ENCODE data around the gene ST6GALNAC4.
A peak's percentile ranks its signal among the peaks of the same experiment; 100 is the strongest.

Gene ST6GALNAC4

DNA sequence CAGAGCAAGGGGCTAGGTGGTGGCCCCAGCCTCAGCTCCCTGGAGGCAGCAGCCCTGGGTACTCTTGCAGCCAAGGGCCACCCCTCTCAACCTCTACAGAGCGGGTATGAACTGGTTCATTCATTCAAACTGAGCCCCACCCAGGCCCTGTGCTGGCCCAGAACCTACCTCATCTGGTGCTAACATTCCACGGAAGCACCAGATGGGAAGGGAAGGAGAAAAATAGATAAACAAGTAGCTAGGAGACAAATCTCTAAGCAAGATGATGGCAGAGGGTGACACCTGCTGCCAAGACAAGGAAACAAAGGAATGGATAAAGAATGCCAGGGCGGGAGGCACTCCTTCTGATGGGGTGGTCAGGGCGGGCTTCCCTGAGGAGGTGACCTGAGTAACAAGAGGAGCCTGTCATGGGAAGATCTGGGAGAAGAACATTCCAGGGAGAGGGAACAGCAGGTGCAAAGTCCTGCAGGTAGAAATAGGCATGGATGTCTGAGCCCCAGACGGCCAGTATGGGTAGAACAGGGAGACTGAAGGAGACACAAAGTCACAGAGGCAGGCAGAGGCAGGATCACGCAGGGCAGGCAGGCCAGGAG, 6.1 kb downstream of the ST6GALNAC4 start:
- no peak for DNase-seq

DNA sequence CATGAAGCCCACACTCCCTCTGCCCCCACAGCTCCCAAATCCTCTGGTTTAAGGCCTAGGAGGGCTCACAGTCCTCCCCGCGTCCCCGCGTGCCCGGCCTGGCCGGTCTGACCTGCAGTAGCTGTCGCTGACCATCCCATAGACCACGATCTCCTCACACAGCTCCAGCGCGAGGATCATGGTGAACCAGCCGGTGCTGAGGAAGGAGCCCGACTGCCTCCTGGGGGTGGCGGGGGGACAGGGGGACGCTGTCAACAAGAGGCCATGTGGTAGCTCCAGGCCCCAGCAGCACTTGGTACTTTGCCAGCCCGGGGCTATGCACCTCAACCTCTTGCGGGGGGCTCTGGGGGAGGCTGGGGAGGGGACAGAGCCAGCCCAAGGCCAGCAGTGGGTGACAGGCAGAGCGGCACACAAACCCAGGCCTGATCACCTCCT, 7.0 kb downstream of the ST6GALNAC4 start:
- DNase-seq = no peak

DNA sequence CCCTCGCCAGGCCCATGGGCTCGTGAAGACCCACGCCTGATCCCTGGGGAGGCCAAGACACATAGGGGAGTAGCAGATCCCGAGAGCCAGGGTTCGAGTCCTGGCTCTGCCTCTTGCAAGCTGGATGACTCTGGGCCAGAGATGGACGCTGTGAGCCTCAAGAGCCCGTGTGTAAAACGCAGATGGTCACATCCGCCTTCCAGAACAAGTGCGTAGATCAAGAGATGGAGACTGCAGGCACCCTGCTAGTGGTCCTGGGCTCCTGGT, 8.2 kb downstream of the ST6GALNAC4 start:
- DNase-seq = no peak

DNA sequence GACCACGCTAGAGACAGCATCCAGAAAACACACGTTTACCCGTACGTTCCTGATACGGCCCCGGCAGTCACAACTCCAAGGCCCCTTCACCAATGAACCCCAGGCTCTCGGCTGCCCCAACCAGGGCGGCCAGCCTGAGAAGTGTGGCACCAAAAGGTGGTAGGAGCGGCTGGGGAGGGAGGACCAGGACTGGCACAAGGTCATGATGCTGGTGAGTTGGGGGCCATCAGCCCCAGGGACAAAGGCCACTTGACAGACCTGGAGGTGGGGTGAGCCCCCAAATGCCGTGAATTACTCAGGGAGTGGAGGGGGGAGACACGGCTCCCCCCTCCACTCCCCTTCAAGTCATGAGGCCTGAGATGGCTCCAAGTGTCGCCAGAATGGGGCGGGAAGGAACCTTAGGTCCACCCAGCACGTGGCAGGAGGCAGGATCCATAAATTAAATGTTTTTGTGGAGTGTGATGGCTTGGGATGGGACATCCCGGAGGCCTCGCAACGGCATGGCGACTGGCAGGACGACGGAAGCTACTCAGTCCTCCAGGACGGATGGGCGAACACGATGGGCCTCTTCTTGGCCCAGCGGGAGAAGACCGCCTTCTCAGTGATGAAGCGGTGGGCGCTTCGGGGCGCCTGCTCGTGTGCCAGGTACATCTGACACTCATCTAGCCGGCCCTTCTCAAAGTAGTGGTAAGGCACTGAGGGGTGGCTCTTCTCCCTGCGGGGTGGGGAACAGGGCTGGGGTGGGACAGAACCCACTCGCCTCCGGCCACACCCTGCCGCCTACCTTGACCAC, 8.8 kb downstream of the ST6GALNAC4 start:
- no peak for DNase-seq

DNA sequence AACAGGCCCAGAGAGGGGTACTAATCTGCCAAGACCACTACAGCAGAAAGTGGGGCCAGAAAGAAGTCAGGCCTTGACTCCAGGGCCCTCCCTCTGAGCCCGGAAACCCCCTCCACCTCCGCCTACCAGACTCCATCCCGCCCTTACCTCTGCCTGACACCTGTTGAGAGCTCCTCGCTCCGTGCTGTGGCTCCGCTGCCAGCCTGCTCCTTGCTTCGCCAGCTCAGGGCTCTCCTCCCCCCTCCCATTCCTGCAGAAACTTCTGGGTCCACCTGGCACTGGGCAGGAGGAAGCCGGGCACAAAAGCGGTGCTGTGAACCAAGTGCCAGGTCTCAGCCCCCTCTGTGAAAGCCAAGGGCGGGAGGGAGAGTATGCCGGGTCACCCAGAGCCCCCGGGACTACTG, 11.1 kb downstream of the ST6GALNAC4 start:
- DNase-seq = peak; percentile 76

DNA sequence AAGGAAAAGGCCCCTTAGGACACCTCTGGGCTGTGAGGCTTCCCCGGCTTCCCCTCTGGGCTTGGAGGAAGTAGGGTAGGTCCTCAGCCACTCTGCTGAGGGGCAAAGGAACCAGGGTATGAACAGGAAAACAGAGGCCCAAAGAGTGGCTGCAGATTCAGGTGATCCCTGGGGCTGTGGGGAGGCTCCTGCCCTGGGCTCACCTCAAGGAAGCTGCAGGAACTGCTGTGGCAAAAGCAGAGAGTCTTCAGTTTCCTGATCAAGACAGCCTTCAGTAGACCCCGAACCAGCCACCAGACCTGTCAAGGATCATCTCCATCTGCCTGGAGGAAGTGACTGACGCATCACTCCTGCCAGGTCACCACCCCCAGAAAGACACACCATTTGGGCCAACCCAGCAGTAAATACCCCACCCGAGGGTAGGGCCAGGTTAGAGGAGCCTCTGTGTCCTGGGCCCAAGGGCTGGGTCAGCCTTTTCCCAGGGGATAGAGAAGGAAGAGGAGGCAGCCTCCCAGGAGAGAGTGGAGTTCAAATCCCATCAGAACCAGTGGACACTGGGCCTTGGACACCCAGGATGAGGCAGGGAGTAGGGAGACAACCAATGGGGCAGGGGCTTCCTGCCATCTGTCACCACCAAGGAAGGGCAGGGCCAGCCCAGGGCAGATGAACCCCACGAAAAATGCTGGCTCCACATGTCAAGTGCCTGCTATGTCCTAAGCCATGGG, 11.7 kb downstream of the ST6GALNAC4 start:
- DNase-seq = peak; percentile 73

DNA sequence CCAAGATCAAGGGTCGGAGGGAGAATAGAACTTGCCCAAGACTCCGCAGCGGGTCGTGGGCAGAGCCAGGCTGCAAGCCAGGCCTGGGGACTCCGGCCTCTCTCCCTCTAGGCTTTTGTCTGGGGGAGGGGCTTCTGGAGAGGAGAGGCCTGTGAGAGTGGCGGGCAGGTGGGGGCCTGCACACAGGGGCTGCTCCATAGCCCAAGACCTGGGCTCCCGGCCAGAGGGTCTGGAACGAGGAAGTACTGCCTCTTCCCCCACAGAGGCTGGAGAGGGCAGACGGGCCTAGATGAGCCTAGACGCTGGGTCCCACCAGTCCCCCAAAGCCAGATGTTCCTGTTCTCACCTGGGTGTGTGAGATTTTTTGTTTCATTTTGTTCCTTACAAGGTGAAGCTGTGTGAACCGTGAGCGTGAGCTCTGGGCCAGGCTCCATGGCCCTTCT, 12.3 kb downstream of the ST6GALNAC4 start:
- DNase-seq = no peak

DNA sequence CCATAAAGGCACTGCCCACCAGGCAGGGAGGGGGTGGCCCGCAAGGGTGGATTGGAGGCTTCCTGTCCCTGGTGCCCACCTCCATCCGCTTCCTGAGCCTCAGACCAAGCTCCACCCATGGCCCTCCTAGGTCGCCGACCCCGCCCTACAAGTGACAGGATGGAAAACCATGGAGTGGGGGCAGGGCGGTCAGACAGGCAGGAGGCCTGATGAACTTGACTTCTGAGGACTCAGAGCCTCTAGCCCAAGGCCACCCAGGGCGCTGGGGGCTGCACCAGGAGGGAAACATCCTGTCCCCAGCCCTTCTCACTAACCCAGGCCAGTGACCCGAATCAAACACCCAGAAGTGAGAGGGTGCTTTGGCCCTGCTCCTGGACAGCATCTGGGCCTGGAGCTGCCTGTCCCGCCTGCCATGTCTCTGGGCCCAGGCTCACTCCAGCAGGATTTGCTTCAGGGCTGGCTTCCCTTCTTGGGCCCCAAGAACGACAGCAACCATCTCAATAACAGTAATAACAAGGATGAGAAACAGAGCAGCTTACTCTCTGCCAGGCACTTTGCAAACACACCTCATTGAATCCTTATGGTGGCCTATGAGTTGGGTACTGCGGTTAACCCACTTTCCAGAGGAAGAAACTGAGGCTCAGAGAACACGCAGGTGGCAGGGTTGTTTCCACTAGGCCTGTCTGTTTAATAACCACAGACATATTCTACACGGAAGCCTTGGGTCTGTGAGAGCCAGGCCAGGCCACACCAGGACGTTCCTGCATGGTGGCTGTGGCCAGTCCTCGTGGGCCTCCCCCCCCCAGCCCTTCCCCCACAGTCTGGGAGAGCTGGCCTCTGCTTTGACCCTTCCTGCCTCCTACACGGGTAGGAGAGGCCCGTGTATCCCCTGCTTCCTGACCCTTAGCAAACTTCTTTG, 13.0 kb downstream of the ST6GALNAC4 start:
- DNase-seq = peak; percentile 75

DNA sequence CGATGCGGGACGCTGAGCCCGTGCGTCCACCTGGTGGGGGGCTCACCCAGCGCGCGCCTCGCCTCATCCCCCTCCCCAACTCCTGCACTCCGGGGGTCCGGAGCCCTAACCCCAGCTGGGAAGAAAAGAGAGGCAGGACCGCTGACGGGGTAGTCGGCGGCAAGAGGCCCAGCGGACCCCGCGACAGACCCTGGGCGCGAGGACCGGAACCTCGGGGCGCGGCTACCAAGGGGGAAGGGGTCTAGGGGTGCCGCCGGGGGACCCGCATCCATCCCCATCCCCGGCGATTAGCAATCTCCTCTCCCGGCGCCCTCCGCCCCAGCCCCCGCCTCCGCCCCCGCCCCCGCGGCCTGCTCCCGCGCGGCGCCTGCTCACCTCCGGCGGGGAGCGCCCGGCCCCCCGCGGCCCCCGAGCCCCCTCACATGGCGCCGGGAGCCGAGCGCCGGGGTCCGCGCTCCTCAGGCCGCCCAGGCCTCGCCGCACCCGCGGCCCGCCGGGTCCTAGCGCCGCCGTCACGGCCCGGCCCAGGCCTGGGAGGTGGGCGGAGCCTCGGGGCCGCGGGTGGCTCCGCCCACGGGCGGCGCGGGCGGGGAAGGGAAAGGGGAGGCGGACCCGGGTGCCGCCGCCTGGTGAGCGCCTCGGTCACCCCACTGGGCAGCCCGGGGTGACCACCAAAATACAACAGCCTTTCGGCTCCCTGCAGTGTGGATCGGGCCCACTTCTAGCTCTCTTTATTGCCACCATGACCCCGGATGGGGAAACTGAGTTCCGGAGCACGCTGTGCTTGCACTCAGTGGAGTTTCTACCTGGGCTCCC, 17.5 kb downstream of the ST6GALNAC4 start, which contains the start of gene ST6GALNAC6:
Gene ST6GALNAC6, minus strand, starts transcription at position 476 of the 816 bp plus-strand sequence. CDS start 1,622 bp downstream, outside the sequence.
- DNase-seq = peak; percentile 79

DNA sequence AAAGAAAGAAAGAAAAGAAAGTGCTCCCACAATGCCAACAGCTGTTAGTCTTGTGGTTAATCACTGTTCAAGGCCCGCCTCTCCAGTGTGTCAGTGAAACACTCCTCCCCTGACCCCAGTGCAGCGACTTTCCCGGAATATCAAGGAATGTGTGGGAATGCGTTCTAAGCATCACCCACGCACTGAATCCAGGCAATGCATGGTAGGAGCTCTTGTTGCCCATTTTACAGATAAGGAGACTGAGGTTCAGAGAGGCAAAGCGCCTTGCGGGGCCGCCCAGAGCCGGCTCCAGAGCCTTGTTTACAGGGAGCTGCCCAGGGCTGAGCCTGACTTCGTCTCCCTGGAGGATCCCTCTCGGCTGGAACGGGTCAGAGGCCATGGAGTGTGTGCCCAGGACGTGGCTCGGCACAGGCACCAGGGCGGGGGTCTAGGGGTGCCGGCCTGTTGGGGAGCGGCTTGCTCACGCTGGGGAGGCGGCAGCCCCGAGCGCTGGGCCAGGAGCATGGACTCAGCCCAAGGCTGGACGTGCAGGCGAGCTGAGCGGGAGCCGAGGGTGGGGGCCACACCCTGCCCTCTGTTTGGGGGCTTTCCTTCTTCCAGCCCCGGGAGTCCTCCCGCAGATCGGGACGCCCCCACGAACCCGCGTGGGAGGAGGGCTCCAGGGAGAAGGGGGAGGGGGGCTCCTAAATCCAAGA, 18.3 kb downstream of the ST6GALNAC4 start:
- peak; percentile 44 for DNase-seq

DNA sequence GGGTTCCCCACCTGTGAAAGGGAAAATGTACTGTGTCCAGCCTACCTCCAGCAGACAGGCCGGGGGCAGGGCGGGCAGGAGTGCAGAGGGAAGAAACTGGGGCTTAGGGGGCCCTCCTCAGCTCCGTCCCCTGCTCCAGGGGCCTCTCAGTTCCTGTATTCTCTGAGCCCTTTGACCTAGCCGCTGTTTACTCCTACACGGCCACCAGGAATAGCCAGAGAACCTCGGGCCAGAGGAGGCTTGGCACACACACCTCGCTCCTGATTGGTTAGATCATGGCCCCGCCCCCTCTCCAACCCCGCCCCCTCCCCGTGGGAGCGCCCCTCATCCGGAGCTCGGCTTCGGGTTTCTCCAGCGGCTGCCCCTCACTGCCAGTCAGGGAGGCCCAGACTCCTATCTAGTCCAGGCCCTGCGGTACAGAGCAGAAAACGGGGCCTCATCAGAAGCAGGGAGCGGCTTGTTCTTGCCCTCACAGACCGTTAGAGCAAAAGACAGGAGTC, 19.6 kb downstream of the ST6GALNAC4 start:
- no peak for DNase-seq

DNA sequence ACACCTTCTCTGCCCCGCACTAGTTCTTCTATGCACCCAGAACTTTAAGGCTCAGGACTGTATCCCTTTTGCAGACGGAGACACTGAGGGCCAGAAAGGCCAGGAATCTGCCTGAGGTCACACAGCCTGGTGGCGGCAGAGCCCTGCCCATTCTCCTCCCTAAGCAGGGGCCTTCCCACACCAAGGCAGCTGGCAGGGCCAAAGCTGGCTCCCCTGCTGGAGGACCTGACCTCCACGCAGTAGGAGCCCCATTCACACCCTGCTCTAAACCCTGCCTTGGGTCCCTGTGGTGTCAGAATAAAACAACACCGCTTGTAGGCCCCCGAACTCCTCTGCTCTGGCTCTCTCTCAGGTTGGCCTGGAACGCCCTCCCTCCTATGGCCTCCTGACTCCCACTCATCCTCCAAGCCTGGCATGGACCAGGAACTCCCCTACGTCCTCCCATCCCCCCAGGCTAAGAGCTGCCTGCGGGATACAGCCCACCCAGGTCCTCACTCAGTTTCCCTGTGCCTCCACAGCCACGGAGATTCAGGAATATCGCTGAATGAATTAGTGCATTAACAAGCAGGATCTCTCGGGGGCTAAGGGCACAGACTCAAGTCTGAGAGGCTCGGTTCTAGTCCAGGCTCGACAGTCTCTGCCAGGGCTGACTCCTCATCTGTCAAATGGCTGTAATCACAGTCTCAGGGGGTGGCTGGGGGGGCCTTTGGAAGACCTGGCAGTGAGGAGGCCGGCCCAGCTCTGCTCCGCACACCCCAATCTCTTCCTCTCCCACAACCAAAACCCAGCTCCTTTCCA, 20.2 kb downstream of the ST6GALNAC4 start:
- no peak for DNase-seq

DNA sequence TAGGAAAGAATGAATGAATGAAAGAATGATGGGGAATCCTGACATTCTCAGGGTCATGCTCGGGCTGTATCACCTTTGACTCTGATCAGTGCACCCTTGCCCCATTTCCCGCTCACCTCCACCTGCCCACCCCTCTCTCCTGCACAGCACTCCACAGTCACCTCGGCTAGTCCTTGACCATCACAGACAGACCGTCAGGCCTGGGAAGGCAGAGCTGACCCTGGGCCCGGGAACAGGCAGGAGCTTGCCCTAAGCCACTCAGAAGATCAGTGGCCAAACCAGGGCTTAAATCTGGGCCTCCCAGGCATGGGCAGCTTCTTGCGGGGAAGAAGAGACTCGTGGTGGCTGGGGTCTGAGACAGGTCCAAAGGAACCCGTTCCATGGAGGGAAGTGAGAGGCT, 21.0 kb downstream of the ST6GALNAC4 start:
- DNase-seq = no peak

DNA sequence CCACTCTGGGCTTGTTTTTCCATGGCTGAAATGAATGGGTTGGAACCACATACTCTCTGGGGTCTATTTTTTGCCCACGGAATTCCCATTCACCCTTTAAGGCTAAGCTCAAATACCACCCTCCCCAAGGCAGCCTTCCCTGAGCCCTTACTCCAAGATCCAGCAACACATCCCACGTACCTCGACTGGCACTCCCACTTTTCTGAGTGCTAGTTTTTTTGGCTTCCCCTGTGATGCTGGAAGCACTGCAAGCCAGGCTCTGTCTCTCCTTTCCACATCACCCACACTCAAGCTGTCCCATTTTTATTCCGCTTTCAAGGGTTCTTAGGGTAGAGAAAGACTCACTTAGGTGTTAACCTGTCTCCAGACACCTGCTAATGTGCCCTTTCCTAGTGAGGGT, 23.4 kb downstream of the ST6GALNAC4 start:
- DNase-seq = no peak

DNA sequence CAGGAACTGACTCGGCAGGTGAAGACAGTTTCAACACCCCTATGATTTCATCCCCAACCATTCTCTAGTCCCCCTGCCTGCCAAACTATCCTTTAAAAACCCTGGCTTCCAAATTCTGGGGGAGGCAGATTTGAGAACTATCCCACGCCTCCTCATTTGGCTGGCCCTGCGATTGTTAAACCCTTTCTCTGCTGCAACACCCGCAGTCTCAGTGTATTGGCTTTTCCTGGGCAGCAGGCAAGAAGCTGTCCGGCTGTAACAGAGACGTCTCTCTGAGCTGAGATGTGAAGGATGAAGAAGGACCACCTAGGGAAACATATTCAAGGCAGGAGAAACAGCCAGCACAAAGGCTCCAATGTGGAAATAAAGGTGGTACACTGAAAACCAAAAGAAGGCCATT, 24.0 kb downstream of the ST6GALNAC4 start:
- DNase-seq = no peak

DNA sequence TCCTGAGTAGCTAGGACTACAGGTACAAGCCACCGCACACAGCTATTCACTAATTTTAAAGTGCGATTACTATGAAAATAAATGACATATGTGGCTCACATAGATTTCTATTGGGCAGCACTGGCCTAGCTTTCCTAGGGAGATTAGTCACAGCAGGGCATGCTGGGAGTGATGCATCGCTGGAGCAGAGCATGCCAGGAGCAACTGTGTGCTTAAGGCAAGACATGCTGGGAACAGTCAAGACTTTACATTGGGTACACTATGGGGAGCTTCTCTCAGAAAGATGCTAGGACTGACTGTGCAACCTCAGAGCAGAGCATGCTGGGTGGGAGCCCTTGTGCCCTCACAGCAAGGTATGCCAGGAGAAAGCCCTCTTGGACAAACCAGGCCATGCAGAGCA, 26.8 kb downstream of the ST6GALNAC4 start:
- DNase-seq = no peak

DNA sequence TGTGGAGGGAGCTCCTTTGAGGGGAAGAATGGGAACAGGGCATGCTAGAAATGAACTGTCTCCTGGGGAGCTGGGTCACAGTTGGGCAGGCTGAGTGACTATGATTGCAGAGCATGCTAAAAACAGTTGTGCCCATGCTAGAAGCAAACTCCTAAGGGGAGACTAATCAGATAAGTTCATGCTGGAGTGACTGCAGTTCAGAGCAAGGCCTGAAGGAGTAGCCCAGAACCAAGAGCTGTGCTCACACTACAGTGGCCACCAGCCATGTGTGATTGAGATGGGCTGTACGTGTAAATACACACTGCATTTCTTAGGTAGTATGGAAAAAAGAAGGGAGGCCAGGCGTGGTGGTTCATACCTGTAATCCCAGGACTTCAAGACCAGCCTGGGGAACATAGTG, 29.0 kb downstream of the ST6GALNAC4 start:
- no peak for DNase-seq

DNA sequence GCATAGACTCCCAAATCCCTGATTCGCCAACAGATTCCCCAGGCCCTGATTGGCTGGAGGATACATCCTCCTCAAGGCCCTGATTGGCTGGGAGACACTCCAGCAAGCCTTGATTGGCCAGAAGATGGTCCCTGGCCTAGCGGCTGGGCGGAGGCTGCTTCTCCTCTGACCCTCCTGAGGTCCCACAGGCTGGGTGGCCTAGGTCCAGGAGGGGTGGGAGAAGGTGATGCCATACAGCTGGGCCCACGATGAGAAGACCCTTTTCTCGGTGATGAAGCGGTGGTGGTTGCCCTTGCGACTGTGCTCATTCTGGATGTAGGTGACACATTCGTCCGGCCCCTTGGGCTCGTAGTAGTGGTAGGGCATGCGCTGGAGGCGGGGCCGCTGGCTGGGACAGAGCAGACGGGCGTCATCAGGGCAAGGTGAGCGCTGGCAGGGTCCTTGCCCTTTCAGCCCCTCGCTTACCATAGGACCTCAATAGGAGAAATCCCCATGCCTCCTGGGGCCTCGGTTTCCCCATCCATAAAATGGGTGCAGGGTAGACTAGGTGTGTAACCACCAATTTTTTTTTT, 30.4 kb downstream of the ST6GALNAC4 start:
- no peak for DNase-seq

DNA sequence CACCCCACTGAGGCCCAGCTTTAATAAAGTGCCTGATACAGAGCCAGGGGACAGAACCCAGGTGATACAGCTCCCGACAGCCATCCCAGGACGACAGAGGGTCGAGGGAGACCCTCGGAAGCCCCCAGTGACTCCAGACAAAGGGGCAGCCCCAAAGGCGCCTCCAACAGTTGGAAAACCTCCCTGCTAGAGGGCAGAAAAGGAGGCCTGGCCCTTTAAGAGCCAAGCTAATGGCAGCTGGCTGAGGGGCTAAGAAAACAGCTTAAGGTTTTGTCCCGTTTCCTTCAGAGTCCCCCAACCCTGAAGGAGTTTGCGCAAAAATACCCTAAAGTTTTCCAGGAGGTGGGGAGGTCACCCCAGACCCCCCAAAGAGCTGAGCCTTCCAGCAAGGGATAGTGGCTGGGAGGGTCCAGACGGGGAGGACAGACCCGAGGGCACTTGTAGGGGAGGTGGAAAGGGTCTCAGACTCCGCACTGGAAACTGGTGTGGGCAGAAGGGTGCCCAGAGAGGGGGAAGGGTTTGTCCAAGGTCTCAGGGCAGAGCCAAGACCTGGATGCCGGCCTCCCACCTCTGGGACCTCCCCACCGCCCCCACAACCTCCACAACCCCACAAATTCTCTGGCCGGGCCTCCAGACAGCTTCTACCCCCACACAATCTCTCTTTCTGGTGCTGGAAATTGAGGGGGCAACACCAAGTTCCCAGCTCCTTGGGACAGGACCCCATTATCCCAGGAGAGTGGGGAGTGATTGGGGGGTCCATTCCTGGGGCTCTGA, 31.1 kb downstream of the ST6GALNAC4 start:
- DNase-seq = no peak

Data from activated T-cell treated with anti-CD3 and anti-CD28 coated beads, Interleukin-2, amount 50 U/mL, for 1 hour (primary cell).